ENCODE results near the gene NFKB1. TPM values are rescaled to one million over a fixed set of nuclear protein-coding genes. Genes with fewer than 3 reads are reported as not detected.
A peak's percentile ranks its signal among the peaks of the same experiment; 100 is the strongest.

The NFKB1 gene
- total and polyA plus RNA-seq, 2 donors (not counting 1 experiment from before 2014, with no cell fraction given): 32.0 to 88.1 TPM

GRCh38 chr4:102564399-102565059 is 63.4 kb downstream of the NFKB1 start:
- Histone ChIP-seq H3K9ac (ENCODE audit: low read length) (no peak overlapping the region), H3K4me3 (ENCODE audit: control extremely low read depth in 1 of 5, extremely low read depth in 1 of 5, insufficient read depth in 1 of 5, low read depth in 2 of 5, low read length in 4 of 5) (no peak overlapping the region), H3K4me2 (replicated peaks; ENCODE audit: low read depth, low read length, poor library complexity, severe bottlenecking) (no peak overlapping the region), H3K79me2 (ENCODE audit: control insufficient read depth, insufficient read depth, low read length) (peaks cover 29% of the 10 kb centered on the region), H3K27me3 (replicated peaks in 1 of 4; ENCODE audit: control extremely low read depth in 1 of 4, control insufficient read depth in 3 of 4, insufficient read depth in 4 of 4, low read length in 3 of 4) (no peaks in the 10 kb centered on the region), H2AFZ (ENCODE audit: insufficient read depth, low read depth, low read length, poor library complexity, severe bottlenecking) (no peak overlapping the region), H4K20me1 (ENCODE audit: control insufficient read depth, insufficient read depth, low read length, poor library complexity, severe bottlenecking) (peaks cover 20% of the 10 kb centered on the region), H3K9me3 (ENCODE audit: control extremely low read depth in 1 of 3, control insufficient read depth in 2 of 3, insufficient read depth in 1 of 3, low read length in 2 of 3) (no peaks in the 10 kb centered on the region), H3K27ac (ENCODE audit: low read length in 2 of 2) (peak overlapping the region in 1 of 2 donors; percentile 5), H3K36me3 (replicated peaks in 1 of 2; ENCODE audit: control extremely low read depth in 1 of 2, control insufficient read depth in 1 of 2, extremely low read depth in 1 of 2, insufficient read depth in 2 of 2, low read length in 1 of 2) (peaks cover 3 to 20% of the 10 kb centered on the region in 2 experiments), H3K4me1 (ENCODE audit: control insufficient read depth in 2 of 2, insufficient read depth in 2 of 2, low read length in 2 of 2) (peaks cover 4 to 8% of the 10 kb centered on the region in 2 donors)
- POLR2A ChIA-PET: interaction anchor here (0.7 to 1.3 kb wide), 2 partner anchors 10 to 263 kb away, joined by 3 to 7 read pairs; partner anchors contain the start of gene UBE2D3
- CTCF ChIA-PET: interaction anchor here (0.9 to 1.5 kb wide), 5 partner anchors 9 to 64 kb away, joined by 3 to 6 read pairs (median 4); no protein-coding TSS in a partner anchor
- WGBS (ENCODE audit: insufficient coverage): 0% methylated on average over 1 of the region's 4 CpGs
- TF ChIP-seq EZH2 (IDR thresholded peaks at IDR 0.05; ENCODE audit: borderline replicate concordance, insufficient read depth, low read depth, low read length, poor library complexity, severe bottlenecking) (no peak), CTCF (IDR thresholded peaks at IDR 0.05) (no peak)
- peak; percentile 79 for DNase-seq
- no peaks in the 10 kb centered on the region for H3K27me3 Mint-ChIP-seq
- intact Hi-C loops (cut with micrococcal nuclease): loop anchor here (1.0 kb wide), 1 partner anchor 64 kb away; no protein-coding TSS in a partner anchor
- H3K27ac Mint-ChIP-seq: peak overlapping the region; percentile 78
- H3K4me1 Mint-ChIP-seq: peaks cover 59% of the 10 kb centered on the region
- H3K4me3 Mint-ChIP-seq: peak overlapping the region; percentile 65
- H3K9me3 Mint-ChIP-seq (ENCODE audit: insufficient read depth): no peaks in the 10 kb centered on the region
- peak; percentile 91 for ATAC-seq (ENCODE audit: low read depth)

GRCh38 chr4:102565696-102566095 is 64.5 kb downstream of the NFKB1 start:
- Histone ChIP-seq H3K9ac (ENCODE audit: low read length) (no peak overlapping the region), H3K4me3 (ENCODE audit: control extremely low read depth in 1 of 5, extremely low read depth in 1 of 5, insufficient read depth in 1 of 5, low read depth in 2 of 5, low read length in 4 of 5) (no peak overlapping the region), H3K27ac (ENCODE audit: low read length in 2 of 2) (peak overlapping the region in 1 of 2 donors; percentile 14), H3K36me3 (replicated peaks in 1 of 2; ENCODE audit: control extremely low read depth in 1 of 2, control insufficient read depth in 1 of 2, extremely low read depth in 1 of 2, insufficient read depth in 2 of 2, low read length in 1 of 2) (peaks cover 5 to 26% of the 10 kb centered on the region in 2 experiments), H3K27me3 (replicated peaks in 1 of 4; ENCODE audit: control extremely low read depth in 1 of 4, control insufficient read depth in 3 of 4, insufficient read depth in 4 of 4, low read length in 3 of 4) (no peaks in the 10 kb centered on the region), H3K79me2 (ENCODE audit: control insufficient read depth, insufficient read depth, low read length) (peaks cover 27% of the 10 kb centered on the region), H4K20me1 (ENCODE audit: control insufficient read depth, insufficient read depth, low read length, poor library complexity, severe bottlenecking) (peaks cover 20% of the 10 kb centered on the region), H3K4me2 (replicated peaks; ENCODE audit: low read depth, low read length, poor library complexity, severe bottlenecking) (no peak overlapping the region), H3K4me1 (ENCODE audit: control insufficient read depth in 2 of 2, insufficient read depth in 2 of 2, low read length in 2 of 2) (peaks cover 0 to 6% of the 10 kb centered on the region in 2 donors), H2AFZ (ENCODE audit: insufficient read depth, low read depth, low read length, poor library complexity, severe bottlenecking) (no peak overlapping the region), H3K9me3 (ENCODE audit: control extremely low read depth in 1 of 3, control insufficient read depth in 2 of 3, insufficient read depth in 1 of 3, low read length in 2 of 3) (peaks cover 0 to 3% (median 0%) of the 10 kb centered on the region in 3 donors)
- no peak for ATAC-seq (ENCODE audit: low read depth)
- no peak for TF ChIP-seq CTCF (IDR thresholded peaks at IDR 0.05)
- no peak for TF ChIP-seq EZH2 (IDR thresholded peaks at IDR 0.05; ENCODE audit: borderline replicate concordance, insufficient read depth, low read depth, low read length, poor library complexity, severe bottlenecking)
- H3K4me3 Mint-ChIP-seq: no peak overlapping the region
- no peak for DNase-seq
- peaks cover 48% of the 10 kb centered on the region for H3K4me1 Mint-ChIP-seq
- no peaks in the 10 kb centered on the region for H3K9me3 Mint-ChIP-seq (ENCODE audit: insufficient read depth)
- peak overlapping the region; percentile 51 for H3K27ac Mint-ChIP-seq
- ChIA-PET CTCF (interaction anchor here (1.5 kb wide), 1 partner anchor 65 kb away, joined by 4 read pairs; no protein-coding TSS in a partner anchor), POLR2A (interaction anchor here (0.7 kb wide), 1 partner anchor 302 kb away, joined by 3 read pairs; no protein-coding TSS in a partner anchor)
- WGBS (ENCODE audit: insufficient coverage): 100% methylated on average over 1 of the region's 2 CpGs
- intact Hi-C loops (cut with micrococcal nuclease): no loop called here
- no peaks in the 10 kb centered on the region for H3K27me3 Mint-ChIP-seq

Data from B cell (primary cell).